Lower leg skin (tissue), 3 donors: ENCODE measurements around the gene TCL1B.

Experiments
- CTCF ChIP-seq, 3 donors: fragments of 450-650 bp; IDR thresholded peaks; one replicate each; pipeline ENCODE4 v1.5.1; 2016; ENCODE audit warnings: antibody characterized with exemption in 3 of 3, mild to moderate bottlenecking in 3 of 3, moderate library complexity in 2 of 3
- POLR2A ChIP-seq, 2 donors: fragments of 450-650 bp; IDR thresholded peaks; one replicate each; pipeline ENCODE4 v1.6.1; 2016 to 2017; ENCODE audit warnings: antibody characterized with exemption in 2 of 2, mild to moderate bottlenecking in 1 of 2, moderate library complexity in 1 of 2

- no peak for TF ChIP-seq POLR2A (IDR thresholded peaks at IDR 0.05)
- TF ChIP-seq CTCF (IDR thresholded peaks at IDR 0.05): no peak
Measured at GRCh38 chr14:95644981-95645380, 41.2 kb upstream of the TCL1B start.
